IMR-90 (cell line): Measurements from ENCODE around the gene C1orf74. TPM values are rescaled to one million over a fixed set of nuclear protein-coding genes. Genes with fewer than 3 reads are reported as not detected.

Source experiments
- ATAC-seq: fragments of 200-7000 bp; cut with Tn5 transposase; 2 replicates; pipeline ENCODE4 v1.9.1; 2020; ENCODE audit warnings: low read depth, mild to moderate bottlenecking, moderate library complexity
- BruUV-seq: library from RNA; stranded (reverse); fragments of 400-500 nt; replicated peaks from 2 replicates; lab custom pipeline; 2021; lab: Mats Ljungman, UMichigan
- CTCF ChIA-PET: fragments of 300-600 bp; formaldehyde crosslinking; extraction: SDS; loops from one replicate; lab custom pipeline; 2021; ENCODE audit warnings: antibody characterized with exemption; lab: Yijun Ruan, JAX
- POLR2A ChIA-PET: fragments of 300-600 bp; sonication (Branson Sonifier 250); formaldehyde crosslinking; loops from one replicate; lab custom pipeline; 2022; ENCODE audit warnings: antibody characterized with exemption; ENCODE audit not compliant: unreplicated experiment; lab: Charles Lee
- DNase-seq: peaks from one replicate; pipeline ENCODE4 v3.0.0; 2013
- H2AFZ ChIP-seq: replicated peaks from 2 replicates; pipeline ENCODE3; 2013; ENCODE audit warnings: low read length, mild to moderate bottlenecking; ENCODE audit not compliant: poor library complexity
- H2AK5ac ChIP-seq: 2 replicates; pipeline ENCODE4 v1.6.1; 2013; ENCODE audit warnings: low read depth, low read length, inconsistent platforms
- H2AK9ac ChIP-seq: replicated peaks from 2 replicates; pipeline ENCODE3; 2013; ENCODE audit warnings: mild to moderate bottlenecking, low read depth, low read length, moderate library complexity; ENCODE audit not compliant: poor library complexity
- H2BK120ac ChIP-seq: 2 replicates; pipeline ENCODE4 v1.6.1; 2013; ENCODE audit warnings: low read depth, low read length, inconsistent platforms
- H2BK15ac ChIP-seq: 3 replicates; pipeline ENCODE4 v1.6.1; 2013; ENCODE audit warnings: low read depth, low read length, inconsistent platforms
- H2BK20ac ChIP-seq: 2 replicates; pipeline ENCODE4 v1.6.1; 2013; ENCODE audit warnings: low read depth, mild to moderate bottlenecking, inconsistent platforms, low read length, moderate library complexity
- H2BK5ac ChIP-seq: 2 replicates; pipeline ENCODE4 v1.6.1; 2013; ENCODE audit warnings: mild to moderate bottlenecking, low read depth, low read length, inconsistent platforms; ENCODE audit not compliant: poor library complexity, severe bottlenecking
- H3K14ac ChIP-seq: replicated peaks from 2 replicates; pipeline ENCODE4 v1.6.1; 2013; ENCODE audit warnings: low read depth, low read length, inconsistent platforms
- H3K18ac ChIP-seq: 2 replicates; pipeline ENCODE4 v1.6.1; 2013; ENCODE audit warnings: low read depth, low read length, control low read depth
- H3K23ac ChIP-seq: 2 replicates; pipeline ENCODE4 v1.6.1; 2013; ENCODE audit warnings: low read depth, low read length, inconsistent platforms
- H3K27ac ChIP-seq: 2 replicates; pipeline ENCODE4 v1.5.1; 2013; ENCODE audit warnings: mild to moderate bottlenecking, control low read depth, low read length; ENCODE audit not compliant: insufficient read depth
- H3K27me3 ChIP-seq: 2 replicates; pipeline ENCODE4 v1.6.1; 2013; ENCODE audit warnings: low read length; ENCODE audit not compliant: control insufficient read depth, insufficient read depth
- H3K36me3 ChIP-seq: 2 replicates; pipeline ENCODE4 v1.6.1; 2013; ENCODE audit warnings: low read length, mixed read lengths; ENCODE audit not compliant: control insufficient read depth, insufficient read depth
- H3K4ac ChIP-seq: 2 replicates; pipeline ENCODE4 v1.6.1; 2013; ENCODE audit warnings: low read depth, low read length, inconsistent platforms
- H3K4me1 ChIP-seq: 2 replicates; pipeline ENCODE4 v1.6.1; 2013; ENCODE audit warnings: low read length, mixed read lengths; ENCODE audit not compliant: control insufficient read depth, insufficient read depth
- H3K4me2 ChIP-seq: 2 replicates; pipeline ENCODE4 v1.6.1; 2013; ENCODE audit warnings: low read depth, mild to moderate bottlenecking, control low read depth, low read length, moderate library complexity
- H3K4me3 ChIP-seq: 2 replicates; pipeline ENCODE4 v1.5.1; 2013; ENCODE audit warnings: low read depth, mild to moderate bottlenecking, control low read depth, low read length, moderate library complexity; ENCODE audit not compliant: insufficient read depth
- H3K56ac ChIP-seq: 2 replicates; pipeline ENCODE4 v1.6.1; 2013; ENCODE audit warnings: low read length, inconsistent platforms; ENCODE audit not compliant: insufficient read depth; ENCODE audit errors: extremely low read depth
- H3K79me1 ChIP-seq, 2 experiments: 2 replicates each; pipeline ENCODE4 v1.6.1; 2013; ENCODE audit warnings: low read length in 2 of 2, inconsistent platforms in 1 of 2, low read depth in 1 of 2
- H3K9ac ChIP-seq: 2 replicates; pipeline ENCODE4 v1.6.1; 2013; ENCODE audit warnings: low read depth, low read length, control low read depth
- H3K9me1 ChIP-seq: 2 replicates; pipeline ENCODE4 v1.6.1; 2013; ENCODE audit warnings: low read length, inconsistent platforms; ENCODE audit not compliant: insufficient read depth
- H3K9me3 ChIP-seq: 2 replicates; pipeline ENCODE4 v1.6.1; 2013; ENCODE audit warnings: low read length; ENCODE audit not compliant: control insufficient read depth, insufficient read depth
- H4K20me1 ChIP-seq: 2 replicates; pipeline ENCODE4 v1.6.1; 2013; ENCODE audit warnings: low read length, inconsistent platforms; ENCODE audit not compliant: insufficient read depth
- H4K5ac ChIP-seq: 2 replicates; pipeline ENCODE4 v1.6.1; 2013; ENCODE audit warnings: mild to moderate bottlenecking, low read depth, low read length, control low read depth
- H4K8ac ChIP-seq, 2 experiments: 2 replicates each; pipeline ENCODE4 v1.6.1; 2013; ENCODE audit warnings: low read depth in 2 of 2, low read length in 2 of 2, control low read depth in 1 of 2, inconsistent platforms in 1 of 2
- H4K91ac ChIP-seq: 2 replicates; pipeline ENCODE4 v1.6.1; 2013; ENCODE audit warnings: low read depth, low read length, inconsistent platforms; ENCODE audit not compliant: insufficient read depth
- MAFK ChIP-seq: IDR thresholded peaks from 2 replicates; pipeline ENCODE4 v1.6.1; 2012; ENCODE audit warnings: low read depth, low read length, improper control_type of control experiment
- RFX5 ChIP-seq: IDR thresholded peaks from 2 replicates; pipeline ENCODE4 v1.8.0; 2012; ENCODE audit warnings: low read depth, mild to moderate bottlenecking, low read length, moderate library complexity
- WGBS, 2 experiments: methylation state at CpG; one replicate each; pipeline versions ENCODE4 v1.1.5 to v1.1.7; 2013; ENCODE audit warnings: missing lambda C conversion rate in 2 of 2; ENCODE audit not compliant: insufficient read length in 1 of 2; ENCODE audit errors: extremely low coverage in 2 of 2; 5-methylcytosine and 5-hydroxymethylcytosine counted together
- dilution Hi-C: fragments of 300-500 bp; cut with HindIII; formaldehyde crosslinking; loops from one replicate; pipeline ENCODE4 v1.14.3; 2018; ENCODE audit warnings: low sequenced_read_pairs; ENCODE audit not compliant: unreplicated experiment
- in situ Hi-C: fragments of 300-500 bp; cut with MboI; formaldehyde crosslinking; loops from 3 replicates; pipeline ENCODE4 v1.14.3; 2019; ENCODE audit warnings: low sequenced_read_pairs, inconsistent platforms, mixed read lengths
- intact Hi-C: fragments of 100-400 bp; cut with micrococcal nuclease; formaldehyde crosslinking; loops from 2 replicates; pipeline ENCODE4 v1.10.0; 2022
- polyA plus RNA-seq, 3 experiments: library from polyadenylated mRNA; depleted of rRNA; stranded (reverse); fragments of >200 nt; gene quantifications; 2 replicates each; pipeline ENCODE4 v1.2.3, GENCODE V29; 2012; ENCODE audit warnings: low replicate concordance in 1 of 3
- total RNA-seq: library from RNA; depleted of rRNA; stranded (reverse); fragments of >200 nt; gene quantifications from 2 replicates; pipeline ENCODE4 v1.2.3, GENCODE V29; 2012
- TF ChIP-seq, protein P1 (sequence below): fragments of 150-350 bp; IDR thresholded peaks from 2 replicates; pipeline ENCODE4 v1.6.1; 2017; ENCODE audit warnings: mild to moderate bottlenecking, antibody characterized with exemption, low read length, low read depth

The C1orf74 gene
- total and polyA plus RNA-seq, 2 of the 4 experiments (the other 2 are of a cell fraction), result 1.1 to 4.3 TPM

DNA sequence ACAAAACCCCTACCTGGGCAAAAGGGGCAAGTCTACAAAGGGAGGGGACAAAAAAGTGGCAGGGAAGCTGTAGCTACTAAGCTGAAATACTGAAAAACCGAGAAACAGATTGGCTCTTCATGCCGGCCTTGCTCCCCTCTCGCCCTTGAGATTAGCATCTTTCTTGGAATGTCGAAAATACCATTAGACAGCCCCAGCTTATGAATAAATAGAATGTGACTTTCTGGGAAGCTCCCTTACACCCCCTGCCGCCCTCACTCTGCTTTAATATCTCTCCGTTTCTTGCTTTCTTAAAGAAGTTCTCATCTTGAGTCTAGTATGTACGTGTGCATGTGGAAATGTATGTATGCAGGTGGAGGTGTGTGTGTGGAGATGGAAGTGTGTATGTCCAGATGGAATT, 14.4 kb downstream of the C1orf74 start:
- no peaks in the 10 kb centered on the region for H3K9me3 ChIP-seq
- ATAC-seq (no peak), DNase-seq (no peak)
- H3K4me1 ChIP-seq, result peaks cover 11% of the 10 kb centered on the region
- WGBS, 2 experiments, result no CpG with 5 or more reads among the region's 7 CpGs
- H3K4me3 ChIP-seq, result no peak overlapping the region
- peak overlapping the region; percentile 91 for H2AK5ac ChIP-seq
- peak overlapping the region; percentile 61 for H3K23ac ChIP-seq
- no peaks in the 10 kb centered on the region for H3K36me3 ChIP-seq
- H3K56ac ChIP-seq, result peak overlapping the region; percentile 76; the same call in 1 of the 2 replicates
- no peaks in the 10 kb centered on the region for H3K27me3 ChIP-seq
- no peak overlapping the region for H3K4me2 ChIP-seq
- H3K18ac ChIP-seq, result peak overlapping the region; percentile 80; the same call in 1 of the 2 replicates
- peaks cover 0 to 12% of the 10 kb centered on the region in 2 experiments; a peak in 2 of 4 replicates for H3K79me1 ChIP-seq
- peak overlapping the region; percentile 89 for H2AK9ac ChIP-seq
- H2BK5ac ChIP-seq, result peak overlapping the region; percentile 85
- H4K8ac ChIP-seq, result peak overlapping the region; percentile 86 to 92
- no TSS peak for BruUV-seq
- peak overlapping the region; percentile 67 for H3K14ac ChIP-seq
- ChIA-PET POLR2A (no interaction called here), CTCF (no interaction called here)
- H2BK20ac ChIP-seq, result peak overlapping the region; percentile 58
- H4K5ac ChIP-seq, result peak overlapping the region; percentile 94
- peak overlapping the region; percentile 81 for H3K4ac ChIP-seq
- in situ Hi-C loops (no loop called here), intact Hi-C loops (no loop called here), dilution Hi-C loops (no loop called here)
- H4K91ac ChIP-seq, result peak overlapping the region; percentile 82
- H4K20me1 ChIP-seq, result no peaks in the 10 kb centered on the region
- H3K27ac ChIP-seq, result peak overlapping the region; percentile 88
- H2BK15ac ChIP-seq, result peak overlapping the region; percentile 81
- H2AFZ ChIP-seq, result peak overlapping the region; percentile 95
- no peak for TF ChIP-seq RFX5
- TF ChIP-seq, protein P1, sequence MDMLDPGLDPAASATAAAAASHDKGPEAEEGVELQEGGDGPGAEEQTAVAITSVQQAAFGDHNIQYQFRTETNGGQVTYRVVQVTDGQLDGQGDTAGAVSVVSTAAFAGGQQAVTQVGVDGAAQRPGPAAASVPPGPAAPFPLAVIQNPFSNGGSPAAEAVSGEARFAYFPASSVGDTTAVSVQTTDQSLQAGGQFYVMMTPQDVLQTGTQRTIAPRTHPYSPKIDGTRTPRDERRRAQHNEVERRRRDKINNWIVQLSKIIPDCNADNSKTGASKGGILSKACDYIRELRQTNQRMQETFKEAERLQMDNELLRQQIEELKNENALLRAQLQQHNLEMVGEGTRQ, result no peak
- no peak for TF ChIP-seq MAFK
- no peak overlapping the region for H3K9ac ChIP-seq
- peak overlapping the region; percentile 92 for H2BK120ac ChIP-seq
- H3K9me1 ChIP-seq, result peaks cover 25% of the 10 kb centered on the region
